Right renal cortex interstitium (tissue), 3 donors: ENCODE results near the gene KLF2. TPM values are rescaled to one million over a fixed set of nuclear protein-coding genes. Genes with fewer than 3 reads are reported as not detected.

Experiments
- DNase-seq, 3 donors: peaks; one replicate each; pipeline ENCODE4 v3.0.0-alpha.2; 2013; ENCODE audit warnings: low read depth in 3 of 3, low spot score in 2 of 3
- polyA plus RNA-seq, 3 donors: library from polyadenylated mRNA; unstranded; fragments of 120-200 nt; gene quantifications; one replicate each; pipeline ENCODE4 v1.2.1, GENCODE V29; 2013; ENCODE audit not compliant: insufficient read length in 3 of 3

Gene KLF2
- polyA plus RNA-seq, 3 donors, result 17.5 to 22.4 (median 20.1) TPM

GRCh38 chr19:16374436-16374835 lies 49.8 kb downstream of the KLF2 start:
- no peak for DNase-seq

- DNase-seq, result no peak
Observed at GRCh38 chr19:16375157-16375935, 50.7 kb downstream of the KLF2 start.

GRCh38 chr19:16375936-16376185 lies 51.2 kb downstream of the KLF2 start:
- no peak for DNase-seq

- no peak for DNase-seq
Observed at GRCh38 chr19:16376241-16376640, 51.6 kb downstream of the KLF2 start.

- DNase-seq, result no peak
Observed at GRCh38 chr19:16376649-16377048, 52.0 kb downstream of the KLF2 start.

- DNase-seq, result no peak
Observed at GRCh38 chr19:16377521-16377920, 52.9 kb downstream of the KLF2 start.

Other genes with a start within 250 kb of the KLF2 start
- gene TPM4, start 248.3 kb upstream of the KLF2 start, polyA plus RNA-seq, result 100 to 1,000 TPM; 515 to 565 (median 554) TPM
- gene RAB8A, start 212.9 kb upstream of the KLF2 start, polyA plus RNA-seq, result 100 to 1,000 TPM; 101 to 107 (median 105) TPM
- under 1 TPM; 0.19 to 0.35 (median 0.28) TPM for gene HSH2D, start 181.1 kb upstream of the KLF2 start, polyA plus RNA-seq
- not detected for gene CIB3, start 151.3 kb upstream of the KLF2 start, polyA plus RNA-seq
- gene FAM32A, start 139.4 kb upstream of the KLF2 start, polyA plus RNA-seq, result 100 to 1,000 TPM; 127 to 130 (median 129) TPM
- gene AP1M1, start 126.9 kb upstream of the KLF2 start, polyA plus RNA-seq, result 10 to 100 TPM; 55.2 to 67.8 (median 57.7) TPM
- 10 to 100 TPM; 24.9 to 29.3 (median 25.6) TPM for gene EPS15L1, start 147.1 kb downstream of the KLF2 start, polyA plus RNA-seq
- gene CALR3, start 171.3 kb downstream of the KLF2 start, polyA plus RNA-seq, result under 1 TPM in 1 of 3 donors, not detected in 2; 0.12 TPM
- gene C19orf44, start 171.6 kb downstream of the KLF2 start, polyA plus RNA-seq, result 10 to 100 TPM; 10.9 to 14.9 (median 13.3) TPM
- gene CHERP, start 217.6 kb downstream of the KLF2 start, polyA plus RNA-seq, result 10 to 100 TPM; 28.9 to 30.1 (median 29.4) TPM
- gene SLC35E1, start 247.6 kb downstream of the KLF2 start, polyA plus RNA-seq, result 10 to 100 TPM; 40.0 to 42.8 (median 42.4) TPM